Measurements from ENCODE around the gene ATRX. TPM values are rescaled to one million over a fixed set of nuclear protein-coding genes. Genes with fewer than 3 reads are reported as not detected.

The ATRX gene, protein sequence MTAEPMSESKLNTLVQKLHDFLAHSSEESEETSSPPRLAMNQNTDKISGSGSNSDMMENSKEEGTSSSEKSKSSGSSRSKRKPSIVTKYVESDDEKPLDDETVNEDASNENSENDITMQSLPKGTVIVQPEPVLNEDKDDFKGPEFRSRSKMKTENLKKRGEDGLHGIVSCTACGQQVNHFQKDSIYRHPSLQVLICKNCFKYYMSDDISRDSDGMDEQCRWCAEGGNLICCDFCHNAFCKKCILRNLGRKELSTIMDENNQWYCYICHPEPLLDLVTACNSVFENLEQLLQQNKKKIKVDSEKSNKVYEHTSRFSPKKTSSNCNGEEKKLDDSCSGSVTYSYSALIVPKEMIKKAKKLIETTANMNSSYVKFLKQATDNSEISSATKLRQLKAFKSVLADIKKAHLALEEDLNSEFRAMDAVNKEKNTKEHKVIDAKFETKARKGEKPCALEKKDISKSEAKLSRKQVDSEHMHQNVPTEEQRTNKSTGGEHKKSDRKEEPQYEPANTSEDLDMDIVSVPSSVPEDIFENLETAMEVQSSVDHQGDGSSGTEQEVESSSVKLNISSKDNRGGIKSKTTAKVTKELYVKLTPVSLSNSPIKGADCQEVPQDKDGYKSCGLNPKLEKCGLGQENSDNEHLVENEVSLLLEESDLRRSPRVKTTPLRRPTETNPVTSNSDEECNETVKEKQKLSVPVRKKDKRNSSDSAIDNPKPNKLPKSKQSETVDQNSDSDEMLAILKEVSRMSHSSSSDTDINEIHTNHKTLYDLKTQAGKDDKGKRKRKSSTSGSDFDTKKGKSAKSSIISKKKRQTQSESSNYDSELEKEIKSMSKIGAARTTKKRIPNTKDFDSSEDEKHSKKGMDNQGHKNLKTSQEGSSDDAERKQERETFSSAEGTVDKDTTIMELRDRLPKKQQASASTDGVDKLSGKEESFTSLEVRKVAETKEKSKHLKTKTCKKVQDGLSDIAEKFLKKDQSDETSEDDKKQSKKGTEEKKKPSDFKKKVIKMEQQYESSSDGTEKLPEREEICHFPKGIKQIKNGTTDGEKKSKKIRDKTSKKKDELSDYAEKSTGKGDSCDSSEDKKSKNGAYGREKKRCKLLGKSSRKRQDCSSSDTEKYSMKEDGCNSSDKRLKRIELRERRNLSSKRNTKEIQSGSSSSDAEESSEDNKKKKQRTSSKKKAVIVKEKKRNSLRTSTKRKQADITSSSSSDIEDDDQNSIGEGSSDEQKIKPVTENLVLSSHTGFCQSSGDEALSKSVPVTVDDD (N-terminal part only)
- total RNA-seq: 77.3 and 99.8 TPM in 2 replicates

DNA sequence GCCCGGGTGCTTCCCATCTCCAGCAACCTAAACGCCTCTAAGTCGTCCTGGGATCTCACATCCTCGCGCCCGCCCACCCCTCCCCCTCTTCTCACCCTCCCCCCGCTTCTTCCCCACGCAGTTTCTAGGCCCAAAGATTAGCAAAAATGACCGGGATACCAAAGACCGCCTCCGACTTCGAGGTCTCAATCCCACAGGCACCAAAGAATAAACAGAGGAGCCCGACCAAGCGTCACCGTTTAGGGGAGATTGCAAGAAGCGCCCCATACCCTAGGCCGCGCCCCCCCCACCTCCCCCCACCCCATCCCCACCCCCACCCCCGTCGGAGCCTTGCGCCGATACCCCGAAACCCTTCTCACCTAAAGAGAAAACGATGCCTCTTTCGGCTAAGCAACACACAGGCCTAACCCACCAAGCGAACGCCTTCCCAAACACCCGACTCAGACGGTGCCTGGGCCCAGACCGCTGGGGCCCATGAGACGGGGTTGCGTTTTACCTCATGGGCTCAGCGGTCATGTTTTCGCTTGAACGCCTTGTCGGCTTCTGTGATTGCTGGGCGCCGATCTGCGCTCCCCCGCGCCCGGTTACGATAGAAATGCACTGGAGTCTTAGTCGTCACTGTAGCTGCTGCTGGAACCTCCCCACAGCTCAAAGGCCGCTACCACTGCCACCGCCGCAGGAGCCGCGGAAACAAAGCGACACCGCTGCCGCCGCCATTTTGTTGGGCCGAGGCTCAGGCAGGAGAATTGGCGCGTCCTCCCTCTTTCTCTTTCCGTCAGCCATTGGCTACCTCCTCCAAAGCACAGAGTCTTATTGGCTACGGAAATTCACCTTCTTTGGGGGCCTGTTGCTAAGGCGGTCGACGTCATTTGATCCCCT, at the start of gene ATRX:
Gene ATRX (minus strand): TSS at position 731 of the 879 bp plus-strand sequence. CDS start 215 bp downstream, at position 516.

Other genes with a start within 250 kb of the ATRX start
- gene MAGT1, start 109.2 kb upstream of the ATRX start, total RNA-seq: 156 and 306 TPM in 2 replicates
- gene COX7B, start 113.3 kb upstream of the ATRX start, total RNA-seq: 529 and 596 TPM in 2 replicates
- 20.8 and 27.9 TPM in 2 replicates for gene ATP7A, start 124.5 kb upstream of the ATRX start, total RNA-seq
- gene PGAM4, start 183.4 kb upstream of the ATRX start, total RNA-seq: not detected in 2 replicates

Measured in bronchial smooth muscle cell (primary cell).